Astrocyte (in vitro differentiated cells and primary cell): ENCODE measurements around the gene YEATS4.

Experiments used
- CTCF ChIP-seq: IDR thresholded peaks from 2 replicates; pipeline ENCODE4 v1.5.1; 2011; ENCODE audit warnings: low read depth, mild to moderate bottlenecking, inconsistent platforms, low read length, moderate library complexity; ENCODE audit not compliant: insufficient read depth
- EZH2 ChIP-seq: IDR thresholded peaks from 2 replicates; pipeline ENCODE4 v1.6.1; 2012; ENCODE audit warnings: mild to moderate bottlenecking, low read length, inconsistent platforms; ENCODE audit not compliant: insufficient read depth

- TF ChIP-seq CTCF (no peak), EZH2 (no peak)
Measured at GRCh38 chr12:69338120-69338859, 21.3 kb upstream of the YEATS4 start.
